SU-DHL-6 (cell line): ENCODE results near the gene CHURC1.

ENCODE experiments used
- H2AFZ ChIP-seq: fragments of 200-600 bp; sonication (generic); 2 replicates; pipeline ENCODE4 v1.6.1; 2014; ENCODE audit warnings: low read depth, mild to moderate bottlenecking, moderate library complexity, mixed read lengths, antibody characterized with exemption, low read length; ENCODE audit not compliant: severe bottlenecking
- H3F3A ChIP-seq: fragments of 200-600 bp; shearing (Covaris generic); 2 replicates; pipeline ENCODE4 v1.6.0; 2016; ENCODE audit warnings: antibody characterized with exemption, mild to moderate bottlenecking; ENCODE audit not compliant: insufficient read depth
- H3K27ac ChIP-seq: fragments of 200-600 bp; sonication (generic); 2 replicates; pipeline ENCODE4 v1.5.1; 2016; ENCODE audit warnings: low read depth, mild to moderate bottlenecking, low read length, moderate library complexity, mixed read lengths
- H3K27me3 ChIP-seq: fragments of 200-600 bp; sonication (generic), shearing (Covaris generic); 2 replicates; pipeline ENCODE4 v1.6.0; 2014; ENCODE audit warnings: mild to moderate bottlenecking, low read length
- H3K36me3 ChIP-seq: fragments of 200-600 bp; sonication (generic); 2 replicates; pipeline ENCODE4 v1.6.1; 2014; ENCODE audit warnings: mild to moderate bottlenecking, low read length, mixed read lengths
- H3K4me2 ChIP-seq: fragments of 300-600, 200-600 bp; shearing (Covaris generic), sonication (generic); 2 replicates; pipeline ENCODE4 v1.6.0; 2014; ENCODE audit warnings: low read length, low read depth, mild to moderate bottlenecking; ENCODE audit not compliant: poor library complexity, severe bottlenecking
- H3K4me3 ChIP-seq: fragments of 200-600 bp; sonication (generic); 2 replicates; pipeline ENCODE4 v1.5.1; 2014; ENCODE audit warnings: antibody characterized with exemption, low read length, mild to moderate bottlenecking, mixed read lengths; ENCODE audit not compliant: insufficient read depth, poor library complexity, severe bottlenecking
- H3K79me2 ChIP-seq: fragments of 200-600 bp; sonication (generic); 2 replicates; pipeline ENCODE4 v1.6.1; 2014; ENCODE audit warnings: mild to moderate bottlenecking, low read length, moderate library complexity; ENCODE audit not compliant: insufficient read depth
- H3K9ac ChIP-seq: fragments of 200-600 bp; sonication (generic); 2 replicates; pipeline ENCODE4 v1.7.0; 2014; ENCODE audit warnings: mild to moderate bottlenecking, low read length
- H3K9me2 ChIP-seq: fragments of 200-600 bp; sonication (generic); replicated peaks from 2 replicates; pipeline ENCODE4 v1.6.1; 2014; ENCODE audit warnings: low read length; ENCODE audit not compliant: insufficient read depth
- H3K9me3 ChIP-seq: fragments of 200-600 bp; sonication (generic); 2 replicates; pipeline ENCODE4 v1.6.1; 2014; ENCODE audit warnings: low read length, mixed read lengths; ENCODE audit not compliant: insufficient read depth
- H4K20me1 ChIP-seq: fragments of 200-600 bp; sonication (generic); 2 replicates; pipeline ENCODE4 v1.6.1; 2014; ENCODE audit warnings: low read depth, mild to moderate bottlenecking, antibody characterized with exemption, low read length, moderate library complexity, mixed read lengths
- EZH2phosphoT487 ChIP-seq: fragments of 200-600 bp; sonication (generic), shearing (Covaris generic); conservative IDR thresholded peaks from 2 replicates; pipeline ENCODE4 v1.6.1; 2018; ENCODE audit warnings: mild to moderate bottlenecking, antibody characterized with exemption, low read length, moderate library complexity, mixed read lengths
- TF ChIP-seq, protein P1 (sequence below): fragments of 200-600 bp; sonication (generic); IDR thresholded peaks from one replicate; pipeline ENCODE4 v1.5.1; 2017; ENCODE audit warnings: antibody characterized with exemption, mild to moderate bottlenecking, low read length, moderate library complexity; ENCODE audit not compliant: insufficient read depth, poor library complexity, severe bottlenecking

The CHURC1 gene

GRCh38 chr14:64942531-64943111 is 28.4 kb downstream of the CHURC1 start, which contains the start of gene GPX2:
Gene GPX2 (minus strand): TSS chr14:64942745. CDS start chr14:64942726, 19 bp downstream.
- no peak within 1 kb of the TSS for H3K4me2 ChIP-seq
- no peaks in the 10 kb centered on the region for H3K9me2 ChIP-seq
- H3F3A ChIP-seq = no peaks in the 10 kb centered on the region
- H3K4me3 ChIP-seq = no peak within 1 kb of the TSS
- no peaks in the 10 kb centered on the region for H4K20me1 ChIP-seq
- no peak within 1 kb of the TSS for H3K9ac ChIP-seq
- TF ChIP-seq, protein P1, sequence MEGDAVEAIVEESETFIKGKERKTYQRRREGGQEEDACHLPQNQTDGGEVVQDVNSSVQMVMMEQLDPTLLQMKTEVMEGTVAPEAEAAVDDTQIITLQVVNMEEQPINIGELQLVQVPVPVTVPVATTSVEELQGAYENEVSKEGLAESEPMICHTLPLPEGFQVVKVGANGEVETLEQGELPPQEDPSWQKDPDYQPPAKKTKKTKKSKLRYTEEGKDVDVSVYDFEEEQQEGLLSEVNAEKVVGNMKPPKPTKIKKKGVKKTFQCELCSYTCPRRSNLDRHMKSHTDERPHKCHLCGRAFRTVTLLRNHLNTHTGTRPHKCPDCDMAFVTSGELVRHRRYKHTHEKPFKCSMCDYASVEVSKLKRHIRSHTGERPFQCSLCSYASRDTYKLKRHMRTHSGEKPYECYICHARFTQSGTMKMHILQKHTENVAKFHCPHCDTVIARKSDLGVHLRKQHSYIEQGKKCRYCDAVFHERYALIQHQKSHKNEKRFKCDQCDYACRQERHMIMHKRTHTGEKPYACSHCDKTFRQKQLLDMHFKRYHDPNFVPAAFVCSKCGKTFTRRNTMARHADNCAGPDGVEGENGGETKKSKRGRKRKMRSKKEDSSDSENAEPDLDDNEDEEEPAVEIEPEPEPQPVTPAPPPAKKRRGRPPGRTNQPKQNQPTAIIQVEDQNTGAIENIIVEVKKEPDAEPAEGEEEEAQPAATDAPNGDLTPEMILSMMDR = no peak
- no peak for TF ChIP-seq EZH2phosphoT487
- H2AFZ ChIP-seq = no peak within 1 kb of the TSS
- no peaks in the 10 kb centered on the region for H3K36me3 ChIP-seq
- no peaks in the 10 kb centered on the region for H3K27me3 ChIP-seq
- H3K79me2 ChIP-seq = no peaks in the 10 kb centered on the region
- H3K9me3 ChIP-seq = no peaks in the 10 kb centered on the region
- H3K27ac ChIP-seq = no peak within 1 kb of the TSS

DNA sequence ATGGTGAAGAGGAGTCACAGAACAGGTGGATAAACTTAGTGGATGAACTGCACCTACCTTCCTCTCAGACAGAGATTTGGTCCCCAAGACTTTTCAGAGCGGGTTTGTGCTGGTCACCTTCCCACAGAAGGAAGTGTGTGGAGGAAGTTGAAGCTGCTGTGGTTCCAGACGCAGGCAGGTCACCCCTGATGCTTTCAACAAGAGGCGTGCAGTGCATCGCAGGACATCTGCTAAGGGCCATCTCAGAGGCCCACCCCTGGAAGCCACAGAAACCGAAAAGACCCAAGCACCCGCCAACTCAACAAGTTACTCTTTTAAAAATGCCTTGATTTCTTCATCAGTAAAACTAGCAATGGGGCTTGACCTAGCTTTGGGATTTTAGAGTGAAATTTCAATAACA is 29.3 kb downstream of the CHURC1 start:
- Histone ChIP-seq H3K27me3 (no peaks in the 10 kb centered on the region), H3K4me2 (no peak overlapping the region), H3K9me2 (no peaks in the 10 kb centered on the region), H4K20me1 (no peaks in the 10 kb centered on the region), H3K79me2 (no peaks in the 10 kb centered on the region), H3K4me3 (no peak overlapping the region), H3K27ac (no peak overlapping the region), H3F3A (no peaks in the 10 kb centered on the region), H3K9ac (no peak overlapping the region), H2AFZ (no peak overlapping the region), H3K36me3 (no peaks in the 10 kb centered on the region), H3K9me3 (no peaks in the 10 kb centered on the region)
- no peak for TF ChIP-seq EZH2phosphoT487
- TF ChIP-seq, protein P1 = no peak

- no peak overlapping the region for H2AFZ ChIP-seq
- H3K9me3 ChIP-seq = no peaks in the 10 kb centered on the region
- H3K9me2 ChIP-seq = no peaks in the 10 kb centered on the region
- H3K79me2 ChIP-seq = no peaks in the 10 kb centered on the region
- H3K4me3 ChIP-seq = no peak overlapping the region
- H3K27me3 ChIP-seq = no peaks in the 10 kb centered on the region
- no peaks in the 10 kb centered on the region for H3F3A ChIP-seq
- H3K4me2 ChIP-seq = no peak overlapping the region
- no peak overlapping the region for H3K9ac ChIP-seq
- H4K20me1 ChIP-seq = no peaks in the 10 kb centered on the region
- no peak overlapping the region for H3K27ac ChIP-seq
- no peaks in the 10 kb centered on the region for H3K36me3 ChIP-seq
- TF ChIP-seq EZH2phosphoT487 = no peak
- TF ChIP-seq, protein P1 = no peak
Measured at GRCh38 chr14:64944041-64944440, 29.8 kb downstream of the CHURC1 start.
